ENCODE data around the gene SPTBN4.

The SPTBN4 gene

DNA sequence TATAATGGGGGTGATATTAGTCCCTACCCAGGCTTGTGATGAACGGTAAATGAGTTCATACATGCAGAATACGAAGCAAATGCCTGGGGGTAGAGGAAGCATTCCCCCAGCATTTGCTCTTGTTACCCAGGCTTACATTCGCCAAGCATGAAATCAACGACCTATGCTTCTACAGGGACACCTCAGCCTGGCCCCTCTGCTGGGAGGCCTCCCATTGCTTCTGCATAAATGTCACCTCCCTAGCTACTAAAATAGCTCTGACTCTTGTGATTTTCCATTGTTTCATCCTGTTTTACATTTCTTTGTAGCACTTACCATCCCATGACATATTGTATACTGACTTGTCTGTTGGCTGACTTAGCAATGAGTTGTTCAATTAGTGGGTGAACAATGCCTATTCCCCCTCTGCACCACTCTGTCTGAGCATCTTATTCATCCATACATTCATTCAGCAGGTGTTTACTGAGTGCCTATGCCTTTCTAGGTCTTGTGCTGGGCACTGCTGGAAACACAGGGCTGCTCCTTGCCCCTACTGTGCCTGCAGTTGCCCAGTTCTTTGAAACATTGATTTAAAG, 47.0 kb downstream of the SPTBN4 start:
- TF ChIP-seq REST (IDR thresholded peaks at IDR 0.05; ENCODE audit: low read depth) (no peak), CEBPB (IDR thresholded peaks at IDR 0.05) (no peak), CREB1 (IDR thresholded peaks at IDR 0.05; ENCODE audit: low read depth) (no peak), NFIC (IDR thresholded peaks at IDR 0.05) (no peak), ZBTB7A (IDR thresholded peaks at IDR 0.05; ENCODE audit: low read depth) (no peak), EGR1 (IDR thresholded peaks at IDR 0.05) (no peak), TEAD4 (IDR thresholded peaks at IDR 0.05) (no peak), EP300 (IDR thresholded peaks at IDR 0.05; ENCODE audit: borderline replicate concordance) (no peak), FOXM1 (IDR thresholded peaks at IDR 0.05; ENCODE audit: borderline replicate concordance, low read depth) (no peak), RAD21 (IDR thresholded peaks at IDR 0.05; ENCODE audit: low read depth) (no peak), YY1 (IDR thresholded peaks at IDR 0.05; ENCODE audit: low read depth) (no peak), TCF12 (IDR thresholded peaks at IDR 0.05; ENCODE audit: low read depth) (no peak), TAF1 (IDR thresholded peaks at IDR 0.05; ENCODE audit: low read depth) (no peak), USF1 (IDR thresholded peaks at IDR 0.05) (no peak)
- TF ChIP-seq, protein P1, sequence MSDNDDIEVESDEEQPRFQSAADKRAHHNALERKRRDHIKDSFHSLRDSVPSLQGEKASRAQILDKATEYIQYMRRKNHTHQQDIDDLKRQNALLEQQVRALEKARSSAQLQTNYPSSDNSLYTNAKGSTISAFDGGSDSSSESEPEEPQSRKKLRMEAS (IDR thresholded peaks at IDR 0.05): no peak

- no peak for TF ChIP-seq USF1 (IDR thresholded peaks at IDR 0.05)
- no peak for TF ChIP-seq CREB1 (IDR thresholded peaks at IDR 0.05; ENCODE audit: low read depth)
- TF ChIP-seq TAF1 (IDR thresholded peaks at IDR 0.05; ENCODE audit: low read depth): no peak
- no peak for TF ChIP-seq EGR1 (IDR thresholded peaks at IDR 0.05)
- no peak for TF ChIP-seq YY1 (IDR thresholded peaks at IDR 0.05; ENCODE audit: low read depth)
- TF ChIP-seq FOXM1 (IDR thresholded peaks at IDR 0.05; ENCODE audit: borderline replicate concordance, low read depth): no peak
- TF ChIP-seq TEAD4 (IDR thresholded peaks at IDR 0.05): no peak
- TF ChIP-seq EP300 (IDR thresholded peaks at IDR 0.05; ENCODE audit: borderline replicate concordance): no peak
Observed at GRCh38 chr19:40517248-40517647, 50.4 kb downstream of the SPTBN4 start.

GRCh38 chr19:40519352-40520322, 52.8 kb downstream of the SPTBN4 start:
- no peak for TF ChIP-seq REST (IDR thresholded peaks at IDR 0.05; ENCODE audit: low read depth)
- TF ChIP-seq TCF12 (IDR thresholded peaks at IDR 0.05; ENCODE audit: low read depth): no peak; the same call in 1 of the 2 replicates
- TF ChIP-seq TAF1 (IDR thresholded peaks at IDR 0.05; ENCODE audit: low read depth): no peak
- TF ChIP-seq ZBTB7A (IDR thresholded peaks at IDR 0.05; ENCODE audit: low read depth): no peak
- TF ChIP-seq USF1 (IDR thresholded peaks at IDR 0.05): peak; percentile 38; the same call in 1 of the 2 replicates
- no peak for TF ChIP-seq EP300 (IDR thresholded peaks at IDR 0.05; ENCODE audit: borderline replicate concordance)
- TF ChIP-seq YY1 (IDR thresholded peaks at IDR 0.05; ENCODE audit: low read depth): no peak
- TF ChIP-seq TEAD4 (IDR thresholded peaks at IDR 0.05): no peak
- no peak for TF ChIP-seq CREB1 (IDR thresholded peaks at IDR 0.05; ENCODE audit: low read depth)
- no peak for TF ChIP-seq FOXM1 (IDR thresholded peaks at IDR 0.05; ENCODE audit: borderline replicate concordance, low read depth)
- no peak for TF ChIP-seq CEBPB (IDR thresholded peaks at IDR 0.05)
- TF ChIP-seq EGR1 (IDR thresholded peaks at IDR 0.05): no peak
- TF ChIP-seq RAD21 (IDR thresholded peaks at IDR 0.05; ENCODE audit: low read depth): no peak
- TF ChIP-seq, protein P1 (IDR thresholded peaks at IDR 0.05): peak; percentile 89
- TF ChIP-seq NFIC (IDR thresholded peaks at IDR 0.05): peak; percentile 41; the same call in 1 of the 2 replicates

- TF ChIP-seq EGR1 (IDR thresholded peaks at IDR 0.05) (no peak), RAD21 (IDR thresholded peaks at IDR 0.05; ENCODE audit: low read depth) (peak; percentile 24; the same call in 1 of the 2 replicates)
Observed at GRCh38 chr19:40521276-40521675, 54.5 kb downstream of the SPTBN4 start.

Measured in Ishikawa (cell line).